IMR-90 (cell line): ENCODE data around the gene MEOX2. TPM values are rescaled to one million over a fixed set of nuclear protein-coding genes. Genes with fewer than 3 reads are reported as not detected.
A peak's percentile ranks its signal among the peaks of the same experiment; 100 is the strongest.

Experiments
- ATAC-seq: fragments of 200-7000 bp; cut with Tn5 transposase; 2 replicates; pipeline ENCODE4 v1.9.1; 2020; ENCODE audit warnings: low read depth, mild to moderate bottlenecking, moderate library complexity
- BruUV-seq: library from RNA; stranded (reverse); fragments of 400-500 nt; replicated peaks from 2 replicates; lab custom pipeline; 2021; lab: Mats Ljungman, UMichigan
- CTCF ChIA-PET: fragments of 300-600 bp; formaldehyde crosslinking; extraction: SDS; loops from one replicate; lab custom pipeline; 2021; ENCODE audit warnings: antibody characterized with exemption; lab: Yijun Ruan, JAX
- POLR2A ChIA-PET: fragments of 300-600 bp; sonication (Branson Sonifier 250); formaldehyde crosslinking; loops from one replicate; lab custom pipeline; 2022; ENCODE audit warnings: antibody characterized with exemption; ENCODE audit not compliant: unreplicated experiment; lab: Charles Lee
- DNase-seq: peaks from one replicate; pipeline ENCODE4 v3.0.0; 2013
- H2AFZ ChIP-seq: replicated peaks from 2 replicates; pipeline ENCODE3; 2013; ENCODE audit warnings: low read length, mild to moderate bottlenecking; ENCODE audit not compliant: poor library complexity
- H2AK5ac ChIP-seq: 2 replicates; pipeline ENCODE4 v1.6.1; 2013; ENCODE audit warnings: low read depth, low read length, inconsistent platforms
- H2AK9ac ChIP-seq: replicated peaks from 2 replicates; pipeline ENCODE3; 2013; ENCODE audit warnings: mild to moderate bottlenecking, low read depth, low read length, moderate library complexity; ENCODE audit not compliant: poor library complexity
- H2BK120ac ChIP-seq: 2 replicates; pipeline ENCODE4 v1.6.1; 2013; ENCODE audit warnings: low read depth, low read length, inconsistent platforms
- H2BK15ac ChIP-seq: 3 replicates; pipeline ENCODE4 v1.6.1; 2013; ENCODE audit warnings: low read depth, low read length, inconsistent platforms
- H2BK20ac ChIP-seq: 2 replicates; pipeline ENCODE4 v1.6.1; 2013; ENCODE audit warnings: low read depth, mild to moderate bottlenecking, inconsistent platforms, low read length, moderate library complexity
- H2BK5ac ChIP-seq: 2 replicates; pipeline ENCODE4 v1.6.1; 2013; ENCODE audit warnings: mild to moderate bottlenecking, low read depth, low read length, inconsistent platforms; ENCODE audit not compliant: poor library complexity, severe bottlenecking
- H3K14ac ChIP-seq: replicated peaks from 2 replicates; pipeline ENCODE4 v1.6.1; 2013; ENCODE audit warnings: low read depth, low read length, inconsistent platforms
- H3K18ac ChIP-seq: 2 replicates; pipeline ENCODE4 v1.6.1; 2013; ENCODE audit warnings: low read depth, low read length, control low read depth
- H3K23ac ChIP-seq: 2 replicates; pipeline ENCODE4 v1.6.1; 2013; ENCODE audit warnings: low read depth, low read length, inconsistent platforms
- H3K27ac ChIP-seq: 2 replicates; pipeline ENCODE4 v1.5.1; 2013; ENCODE audit warnings: mild to moderate bottlenecking, control low read depth, low read length; ENCODE audit not compliant: insufficient read depth
- H3K27me3 ChIP-seq: 2 replicates; pipeline ENCODE4 v1.6.1; 2013; ENCODE audit warnings: low read length; ENCODE audit not compliant: control insufficient read depth, insufficient read depth
- H3K36me3 ChIP-seq: 2 replicates; pipeline ENCODE4 v1.6.1; 2013; ENCODE audit warnings: low read length, mixed read lengths; ENCODE audit not compliant: control insufficient read depth, insufficient read depth
- H3K4ac ChIP-seq: 2 replicates; pipeline ENCODE4 v1.6.1; 2013; ENCODE audit warnings: low read depth, low read length, inconsistent platforms
- H3K4me1 ChIP-seq: 2 replicates; pipeline ENCODE4 v1.6.1; 2013; ENCODE audit warnings: low read length, mixed read lengths; ENCODE audit not compliant: control insufficient read depth, insufficient read depth
- H3K4me2 ChIP-seq: 2 replicates; pipeline ENCODE4 v1.6.1; 2013; ENCODE audit warnings: low read depth, mild to moderate bottlenecking, control low read depth, low read length, moderate library complexity
- H3K4me3 ChIP-seq: 2 replicates; pipeline ENCODE4 v1.5.1; 2013; ENCODE audit warnings: low read depth, mild to moderate bottlenecking, control low read depth, low read length, moderate library complexity; ENCODE audit not compliant: insufficient read depth
- H3K56ac ChIP-seq: 2 replicates; pipeline ENCODE4 v1.6.1; 2013; ENCODE audit warnings: low read length, inconsistent platforms; ENCODE audit not compliant: insufficient read depth; ENCODE audit errors: extremely low read depth
- H3K79me1 ChIP-seq, 2 experiments: 2 replicates each; pipeline ENCODE4 v1.6.1; 2013; ENCODE audit warnings: low read length in 2 of 2, inconsistent platforms in 1 of 2, low read depth in 1 of 2
- H3K9ac ChIP-seq: 2 replicates; pipeline ENCODE4 v1.6.1; 2013; ENCODE audit warnings: low read depth, low read length, control low read depth
- H3K9me1 ChIP-seq: 2 replicates; pipeline ENCODE4 v1.6.1; 2013; ENCODE audit warnings: low read length, inconsistent platforms; ENCODE audit not compliant: insufficient read depth
- H3K9me3 ChIP-seq: 2 replicates; pipeline ENCODE4 v1.6.1; 2013; ENCODE audit warnings: low read length; ENCODE audit not compliant: control insufficient read depth, insufficient read depth
- H4K20me1 ChIP-seq: 2 replicates; pipeline ENCODE4 v1.6.1; 2013; ENCODE audit warnings: low read length, inconsistent platforms; ENCODE audit not compliant: insufficient read depth
- H4K5ac ChIP-seq: 2 replicates; pipeline ENCODE4 v1.6.1; 2013; ENCODE audit warnings: mild to moderate bottlenecking, low read depth, low read length, control low read depth
- H4K8ac ChIP-seq, 2 experiments: 2 replicates each; pipeline ENCODE4 v1.6.1; 2013; ENCODE audit warnings: low read depth in 2 of 2, low read length in 2 of 2, control low read depth in 1 of 2, inconsistent platforms in 1 of 2
- H4K91ac ChIP-seq: 2 replicates; pipeline ENCODE4 v1.6.1; 2013; ENCODE audit warnings: low read depth, low read length, inconsistent platforms; ENCODE audit not compliant: insufficient read depth
- CHD1 ChIP-seq: IDR thresholded peaks from 2 replicates; pipeline ENCODE4 v1.6.1; 2012; ENCODE audit warnings: low read depth, low read length, improper control_type of control experiment
- CTCF ChIP-seq: conservative IDR thresholded peaks from 2 replicates; pipeline ENCODE4 v1.5.1; 2012; ENCODE audit warnings: mild to moderate bottlenecking, low read depth, low read length, improper control_type of control experiment
- NFE2L2 ChIP-seq: fragments of 150-350 bp; IDR thresholded peaks from 2 replicates; pipeline ENCODE4 v1.6.1; 2016; ENCODE audit warnings: low read depth, mild to moderate bottlenecking, low read length
- POLR2A ChIP-seq: IDR thresholded peaks from 2 replicates; pipeline ENCODE4 v1.6.1; 2012; ENCODE audit warnings: mild to moderate bottlenecking, low read depth, low read length
- RAD21 ChIP-seq: IDR thresholded peaks from 2 replicates; pipeline ENCODE4 v1.6.1; 2012; ENCODE audit warnings: low read length, improper control_type of control experiment
- SMC3 ChIP-seq: fragments of 150-350 bp; IDR thresholded peaks from 2 replicates; pipeline ENCODE4 v1.6.1; 2016; ENCODE audit warnings: low read depth, mild to moderate bottlenecking, antibody characterized with exemption, low read length, moderate library complexity
- WGBS, 2 experiments: methylation state at CpG; one replicate each; pipeline versions ENCODE4 v1.1.5 to v1.1.7; 2013; ENCODE audit warnings: missing lambda C conversion rate in 2 of 2; ENCODE audit not compliant: insufficient read length in 1 of 2; ENCODE audit errors: extremely low coverage in 2 of 2; 5-methylcytosine and 5-hydroxymethylcytosine counted together
- dilution Hi-C: fragments of 300-500 bp; cut with HindIII; formaldehyde crosslinking; loops from one replicate; pipeline ENCODE4 v1.14.3; 2018; ENCODE audit warnings: low sequenced_read_pairs; ENCODE audit not compliant: unreplicated experiment
- in situ Hi-C: fragments of 300-500 bp; cut with MboI; formaldehyde crosslinking; loops from 3 replicates; pipeline ENCODE4 v1.14.3; 2019; ENCODE audit warnings: low sequenced_read_pairs, inconsistent platforms, mixed read lengths
- intact Hi-C: fragments of 100-400 bp; cut with micrococcal nuclease; formaldehyde crosslinking; loops from 2 replicates; pipeline ENCODE4 v1.10.0; 2022
- polyA plus RNA-seq, 3 experiments: library from polyadenylated mRNA; depleted of rRNA; stranded (reverse); fragments of >200 nt; gene quantifications; 2 replicates each; pipeline ENCODE4 v1.2.3, GENCODE V29; 2012; ENCODE audit warnings: low replicate concordance in 1 of 3
- total RNA-seq: library from RNA; depleted of rRNA; stranded (reverse); fragments of >200 nt; gene quantifications from 2 replicates; pipeline ENCODE4 v1.2.3, GENCODE V29; 2012

Gene MEOX2
- total and polyA plus RNA-seq, 2 of the 4 experiments (the other 2 are of a cell fraction) = under 0.01 TPM; not detected in 1

DNA sequence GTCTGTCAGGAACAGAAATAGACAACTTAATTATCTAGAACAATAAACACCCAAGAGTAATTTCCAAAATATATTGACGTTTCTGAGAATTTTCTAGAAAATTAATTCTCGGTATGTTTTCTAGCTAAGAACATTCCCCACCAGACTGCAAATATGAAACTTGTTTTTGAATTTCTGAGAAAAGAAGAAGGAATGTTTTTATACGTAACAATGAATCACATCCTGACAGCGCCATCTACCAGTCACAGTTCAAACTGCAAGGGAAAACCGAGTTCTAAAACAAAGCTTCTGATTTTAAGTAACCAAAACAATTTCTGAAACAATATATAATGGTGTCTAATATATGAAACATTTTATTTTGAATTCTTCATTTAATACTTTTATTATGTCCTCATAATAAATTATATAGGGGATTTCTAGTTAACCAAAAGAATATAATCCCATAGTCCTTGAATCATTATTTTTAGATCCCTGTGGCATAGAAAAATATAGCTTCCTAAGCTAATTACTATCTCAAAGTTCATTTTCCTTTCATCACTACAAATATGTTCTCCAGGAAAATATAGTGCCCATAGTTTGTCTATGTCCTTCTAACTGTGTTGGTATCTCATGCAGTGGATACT is 34.5 kb upstream of the MEOX2 start:
- H3K9me1 ChIP-seq = no peaks in the 10 kb centered on the region
- no peak overlapping the region for H3K4me3 ChIP-seq
- ATAC-seq (no peak), DNase-seq (peak; percentile 53)
- TF ChIP-seq SMC3 (peak; percentile 65), CHD1 (no peak), RAD21 (peak; percentile 63), POLR2A (no peak), CTCF (peak; percentile 70), NFE2L2 (no peak)
- WGBS, 2 experiments = no CpG with 5 or more reads among the region's 5 CpGs
- dilution Hi-C loops (no loop called here), intact Hi-C loops (loop anchor here (1.0 to 10.0 kb wide), 5 partner anchors 99 to 1006 kb away; no protein-coding TSS in a partner anchor), in situ Hi-C loops (loop anchor here (10.0 kb wide), 2 partner anchors 354 to 396 kb away; no protein-coding TSS in a partner anchor)
- ChIA-PET CTCF (interaction anchor here (0.5 to 2.0 kb wide), 22 partner anchors 9 to 411 kb away, joined by 3 to 14 read pairs (median 4); partner anchors contain the start of gene MEOX2), POLR2A (no interaction called here)
- no peak overlapping the region for H2AK5ac ChIP-seq
- no peak overlapping the region for H3K23ac ChIP-seq
- H3K14ac ChIP-seq = no peak overlapping the region
- no peak overlapping the region for H3K4me2 ChIP-seq
- H3K27me3 ChIP-seq = no peaks in the 10 kb centered on the region
- H2AK9ac ChIP-seq = no peak overlapping the region
- BruUV-seq = no TSS peak
- no peak overlapping the region for H2BK5ac ChIP-seq
- H4K20me1 ChIP-seq = no peaks in the 10 kb centered on the region
- no peak overlapping the region for H2BK15ac ChIP-seq
- no peaks in the 10 kb centered on the region for H3K4me1 ChIP-seq
- no peak overlapping the region for H4K8ac ChIP-seq
- H2BK20ac ChIP-seq = no peak overlapping the region
- H3K4ac ChIP-seq = no peak overlapping the region
- H3K36me3 ChIP-seq = no peaks in the 10 kb centered on the region
- H3K9ac ChIP-seq = no peak overlapping the region
- no peak overlapping the region for H2BK120ac ChIP-seq
- no peak overlapping the region for H3K18ac ChIP-seq
- no peak overlapping the region for H4K5ac ChIP-seq
- no peak overlapping the region for H2AFZ ChIP-seq
- H3K27ac ChIP-seq = no peak overlapping the region
- no peaks in the 10 kb centered on the region for H3K79me1 ChIP-seq
- H3K56ac ChIP-seq = no peak overlapping the region
- no peaks in the 10 kb centered on the region for H3K9me3 ChIP-seq
- H4K91ac ChIP-seq = no peak overlapping the region
